Measurements from ENCODE around the gene C19orf47. TPM values are rescaled to one million over a fixed set of nuclear protein-coding genes. Genes with fewer than 3 reads are reported as not detected.
A peak's percentile ranks its signal among the peaks of the same experiment; 100 is the strongest.

The C19orf47 gene
- total RNA-seq, 2 experiments from 2014 or later, result 15.6 to 33.8 TPM

DNA sequence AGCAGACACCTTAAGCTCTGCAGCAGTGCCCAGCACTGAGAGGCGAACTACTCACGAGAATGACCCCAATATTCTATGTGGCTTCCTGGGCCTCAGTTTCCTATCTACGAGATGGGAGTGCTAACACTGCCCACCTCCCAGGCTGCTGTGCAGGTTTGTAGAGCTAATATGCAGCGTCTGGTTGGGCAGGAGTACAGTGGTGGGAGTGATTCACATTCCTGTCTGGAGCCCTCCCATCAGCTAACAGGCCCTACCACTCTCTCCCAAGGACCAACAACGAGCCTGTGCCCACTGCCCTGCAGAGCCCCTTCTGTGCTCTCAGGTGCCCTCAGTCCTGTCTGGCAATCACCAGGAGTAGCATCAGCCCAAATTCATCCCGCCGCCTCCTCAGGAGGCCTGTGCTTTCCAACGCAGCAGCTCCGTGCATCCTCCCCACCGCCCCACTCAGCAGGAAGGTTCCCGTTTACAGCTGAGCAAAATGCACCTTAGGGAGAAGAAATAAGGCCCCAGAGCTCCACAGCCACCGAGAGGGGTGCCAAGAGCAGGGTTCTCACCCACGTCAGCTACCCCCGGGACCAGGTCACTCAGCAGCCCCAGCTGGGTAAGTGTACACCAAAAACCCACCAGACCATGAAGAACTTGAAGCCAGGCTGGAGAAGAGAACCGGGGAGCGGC lies 69.7 kb downstream of the C19orf47 start:
- intact Hi-C loops (cut with micrococcal nuclease; ENCODE audit: unreplicated experiment), result no loop called here
- peaks cover 86% of the 10 kb centered on the region for H3K79me2 ChIP-seq (ENCODE audit: insufficient read depth, low read depth, low read length)
- H3K4me1 ChIP-seq (ENCODE audit: insufficient read depth, low read length, poor library complexity, severe bottlenecking), result peaks cover 57% of the 10 kb centered on the region
- ChIA-PET POLR2A (interaction anchor here (0.6 kb wide), 1 partner anchor 154 kb away, joined by 4 read pairs; no protein-coding TSS in a partner anchor), CTCF (ENCODE audit: unreplicated experiment) (no interaction called here)
- no peak overlapping the region for H3K27ac ChIP-seq (ENCODE audit: low read depth, low read length, poor library complexity, severe bottlenecking)
- H3K4me2 ChIP-seq (ENCODE audit: low read length), result peak overlapping the region; percentile 12; the same call in 1 of the 2 replicates
- BruUV-seq (replicated peaks), result no TSS peak
- no peak overlapping the region for H2AFZ ChIP-seq (ENCODE audit: low read length)
- no peak overlapping the region for H3K4me3 ChIP-seq (ENCODE audit: low read depth, low read length, poor library complexity, severe bottlenecking)
- DNase-seq (ENCODE audit: low spot score), result no peak
- peaks cover 6% of the 10 kb centered on the region; the same call in 1 of the 2 replicates for H3K36me3 ChIP-seq (ENCODE audit: insufficient read depth, low read length)
- no peaks in the 10 kb centered on the region for H3K9me2 ChIP-seq (ENCODE audit: insufficient read depth, low read length)
- H3K9me3 ChIP-seq (ENCODE audit: low read length), result no peaks in the 10 kb centered on the region
- TF ChIP-seq, protein P1, sequence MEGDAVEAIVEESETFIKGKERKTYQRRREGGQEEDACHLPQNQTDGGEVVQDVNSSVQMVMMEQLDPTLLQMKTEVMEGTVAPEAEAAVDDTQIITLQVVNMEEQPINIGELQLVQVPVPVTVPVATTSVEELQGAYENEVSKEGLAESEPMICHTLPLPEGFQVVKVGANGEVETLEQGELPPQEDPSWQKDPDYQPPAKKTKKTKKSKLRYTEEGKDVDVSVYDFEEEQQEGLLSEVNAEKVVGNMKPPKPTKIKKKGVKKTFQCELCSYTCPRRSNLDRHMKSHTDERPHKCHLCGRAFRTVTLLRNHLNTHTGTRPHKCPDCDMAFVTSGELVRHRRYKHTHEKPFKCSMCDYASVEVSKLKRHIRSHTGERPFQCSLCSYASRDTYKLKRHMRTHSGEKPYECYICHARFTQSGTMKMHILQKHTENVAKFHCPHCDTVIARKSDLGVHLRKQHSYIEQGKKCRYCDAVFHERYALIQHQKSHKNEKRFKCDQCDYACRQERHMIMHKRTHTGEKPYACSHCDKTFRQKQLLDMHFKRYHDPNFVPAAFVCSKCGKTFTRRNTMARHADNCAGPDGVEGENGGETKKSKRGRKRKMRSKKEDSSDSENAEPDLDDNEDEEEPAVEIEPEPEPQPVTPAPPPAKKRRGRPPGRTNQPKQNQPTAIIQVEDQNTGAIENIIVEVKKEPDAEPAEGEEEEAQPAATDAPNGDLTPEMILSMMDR (conservative IDR thresholded peaks at IDR 0.05; ENCODE audit: low read length), result no peak
- no peak for TF ChIP-seq EZH2phosphoT487 (IDR thresholded peaks at IDR 0.05; ENCODE audit: borderline replicate concordance, low read depth, low read length)
- no peaks in the 10 kb centered on the region for H4K20me1 ChIP-seq (ENCODE audit: insufficient read depth, low read length)

DNA sequence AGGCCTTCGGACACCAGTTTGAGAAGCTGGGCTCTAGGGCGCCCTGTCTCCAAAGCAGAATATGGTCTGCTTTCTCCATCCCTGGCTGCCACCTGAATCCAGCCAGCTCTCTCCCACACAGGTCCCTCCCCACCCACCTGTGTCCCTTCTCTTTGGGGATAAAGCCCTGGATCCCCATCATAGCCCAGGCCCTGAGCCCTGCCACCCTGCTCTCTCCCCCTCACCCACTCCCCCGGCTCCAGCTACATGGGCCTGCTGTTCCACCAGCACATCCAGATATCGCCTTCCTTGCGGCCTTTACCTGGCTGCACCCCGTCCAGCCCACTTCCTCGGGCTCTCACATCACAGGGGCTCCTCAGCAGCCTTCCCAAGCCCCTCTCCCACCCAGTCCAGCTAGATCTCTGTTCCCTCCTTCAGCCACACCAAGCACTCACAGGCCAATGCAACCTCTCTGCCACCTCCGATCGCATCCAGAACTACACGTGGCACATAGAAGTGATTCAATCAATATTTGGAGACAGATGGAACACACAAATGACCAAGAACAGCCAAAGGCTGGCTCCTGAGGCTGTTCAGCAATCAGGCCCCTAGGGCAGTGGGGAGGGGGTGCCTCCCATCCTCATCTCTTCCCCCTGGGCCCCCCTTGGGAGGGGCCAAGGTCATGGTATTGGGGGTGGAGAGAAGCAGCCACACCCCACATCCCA lies 70.7 kb downstream of the C19orf47 start:
- Histone ChIP-seq H3K79me2 (ENCODE audit: insufficient read depth, low read depth, low read length) (peaks cover 80% of the 10 kb centered on the region), H3K9me2 (ENCODE audit: insufficient read depth, low read length) (no peaks in the 10 kb centered on the region), H2AFZ (ENCODE audit: low read length) (no peak overlapping the region), H3K27ac (ENCODE audit: low read depth, low read length, poor library complexity, severe bottlenecking) (no peak overlapping the region), H3K4me3 (ENCODE audit: low read depth, low read length, poor library complexity, severe bottlenecking) (no peak overlapping the region), H3K4me1 (ENCODE audit: insufficient read depth, low read length, poor library complexity, severe bottlenecking) (peaks cover 47% of the 10 kb centered on the region), H4K20me1 (ENCODE audit: insufficient read depth, low read length) (no peaks in the 10 kb centered on the region), H3K4me2 (ENCODE audit: low read length) (no peak overlapping the region), H3K9me3 (ENCODE audit: low read length) (no peaks in the 10 kb centered on the region), H3K36me3 (ENCODE audit: insufficient read depth, low read length) (peaks cover 9% of the 10 kb centered on the region; the same call in 1 of the 2 replicates)
- no peak for TF ChIP-seq EZH2phosphoT487 (IDR thresholded peaks at IDR 0.05; ENCODE audit: borderline replicate concordance, low read depth, low read length)
- TF ChIP-seq, protein P1 (conservative IDR thresholded peaks at IDR 0.05; ENCODE audit: low read length), result no peak
- intact Hi-C loops (cut with micrococcal nuclease; ENCODE audit: unreplicated experiment), result no loop called here
- no peak for DNase-seq (ENCODE audit: low spot score)
- ChIA-PET POLR2A (no interaction called here), CTCF (ENCODE audit: unreplicated experiment) (no interaction called here)
- no TSS peak for BruUV-seq (replicated peaks)

All from OCI-LY7 (cell line).